H1 (cell line): Measurements from ENCODE around the gene F8. TPM values are rescaled to one million over a fixed set of nuclear protein-coding genes. Genes with fewer than 3 reads are reported as not detected.

Source experiments
- CTCF ChIA-PET: fragments of 300-600 bp; sonication (Branson Sonifier 250); formaldehyde crosslinking; loops from one replicate; lab custom pipeline; 2021; ENCODE audit not compliant: partially characterized antibody; lab: Charles Lee
- POLR2A ChIA-PET: fragments of 300-600 bp; sonication (Branson Sonifier 250); formaldehyde crosslinking; loops from one replicate; lab custom pipeline; 2021; ENCODE audit warnings: inconsistent platforms; ENCODE audit not compliant: partially characterized antibody; lab: Charles Lee
- DNase-seq, 2 experiments: peaks; one replicate each; pipeline versions ENCODE4 v3.0.0 to v3.0.0-alpha.2; 2010 to 2022; ENCODE audit warnings: low spot score in 2 of 2, low read depth in 1 of 2, mixed read lengths in 1 of 2
- FAIRE-seq: peaks from 2 replicates; lab custom pipeline; 2011; peaks lifted over from hg19 to GRCh38; lab: Jason Lieb, UNC
- H2AFZ ChIP-seq: 2 replicates; pipeline ENCODE4 v1.8.1; 2012; ENCODE audit warnings: low read length, inconsistent platforms
- H2AK5ac ChIP-seq: 2 replicates; pipeline ENCODE4 v1.6.1; 2013; ENCODE audit warnings: low read depth, low read length
- H2BK120ac ChIP-seq: replicated peaks from 2 replicates; pipeline ENCODE3; 2013; ENCODE audit warnings: low read depth, low read length, inconsistent platforms
- H2BK12ac ChIP-seq: 2 replicates; pipeline ENCODE4 v1.6.1; 2013; ENCODE audit warnings: low read depth, low read length
- H2BK15ac ChIP-seq: 2 replicates; pipeline ENCODE4 v1.6.1; 2013; ENCODE audit warnings: low read length
- H2BK20ac ChIP-seq: 2 replicates; pipeline ENCODE4 v1.6.1; 2013; ENCODE audit warnings: low read length
- H2BK5ac ChIP-seq: 2 replicates; pipeline ENCODE4 v1.6.1; 2013; ENCODE audit warnings: low read depth, low read length
- H3K14ac ChIP-seq: 2 replicates; pipeline ENCODE4 v1.6.1; 2013; ENCODE audit warnings: inconsistent platforms; ENCODE audit not compliant: insufficient read length
- H3K18ac ChIP-seq: 2 replicates; pipeline ENCODE4 v1.6.1; 2013; ENCODE audit warnings: low read length; ENCODE audit errors: extremely low read depth
- H3K23ac ChIP-seq: 2 replicates; pipeline ENCODE4 v1.6.1; 2013; ENCODE audit warnings: inconsistent platforms; ENCODE audit not compliant: insufficient read length
- H3K23me2 ChIP-seq: 2 replicates; pipeline ENCODE4 v1.6.1; 2013; ENCODE audit warnings: low read depth, low read length
- H3K27ac ChIP-seq: 2 replicates; pipeline ENCODE4 v1.6.1; 2011; ENCODE audit warnings: low read depth, low read length, inconsistent platforms
- H3K27me3 ChIP-seq, 4 experiments: replicated peaks in 1 of 4; 1 replicate in 1 of 4; 2 replicates in 3 of 4; pipeline versions ENCODE4 v1.6.1 to v1.8.1; 2011 to 2013; ENCODE audit warnings: low read length in 3 of 4, mild to moderate bottlenecking in 3 of 4, inconsistent platforms in 2 of 4, mixed read lengths in 2 of 4, moderate library complexity in 1 of 4; ENCODE audit not compliant: control insufficient read depth in 3 of 4, insufficient read depth in 3 of 4; ENCODE audit errors: extremely low read depth in 1 of 4
- H3K36me3 ChIP-seq, 4 experiments: 2 replicates each; pipeline versions ENCODE4 v1.6.1 to v1.8.1; 2011 to 2013; ENCODE audit warnings: mild to moderate bottlenecking in 4 of 4, low read length in 3 of 4, moderate library complexity in 2 of 4, control low read depth in 1 of 4, inconsistent platforms in 1 of 4; ENCODE audit not compliant: insufficient read depth in 4 of 4, control insufficient read depth in 2 of 4
- H3K4ac ChIP-seq: replicated peaks from 2 replicates; pipeline ENCODE3; 2013; ENCODE audit warnings: low read length, low read depth, mixed read lengths, inconsistent platforms; ENCODE audit not compliant: insufficient read length
- H3K4me1 ChIP-seq, 4 experiments: replicated peaks in 1 of 4; 1 replicate in 1 of 4; 2 replicates in 3 of 4; pipeline versions ENCODE4 v1.6.1 to v1.8.1; 2011 to 2013; ENCODE audit warnings: low read length in 3 of 4, inconsistent platforms in 2 of 4, mixed read lengths in 1 of 4; ENCODE audit not compliant: insufficient read depth in 4 of 4, control insufficient read depth in 3 of 4
- H3K4me2 ChIP-seq, 2 experiments: 2 replicates each; pipeline versions ENCODE4 v1.6.1 to v1.8.1; 2011 to 2013; ENCODE audit warnings: low read depth in 2 of 2, low read length in 2 of 2, control low read depth in 1 of 2, inconsistent platforms in 1 of 2, mild to moderate bottlenecking in 1 of 2; ENCODE audit not compliant: insufficient read depth in 1 of 2
- H3K4me3 ChIP-seq, 4 experiments: fragments of 200-600, 300-600 bp in 1 of 4; sonication (generic), shearing (Covaris generic), sonication (Bioruptor Twin) in 1 of 4; 2 replicates each; pipeline versions ENCODE4 v1.5.1 to v1.8.1; 2011 to 2016; ENCODE audit warnings: low read length in 4 of 4, low read depth in 3 of 4, control low read depth in 2 of 4, inconsistent platforms in 2 of 4, mild to moderate bottlenecking in 2 of 4, mixed read lengths in 1 of 4, moderate library complexity in 1 of 4; ENCODE audit not compliant: insufficient read depth in 2 of 4; ENCODE audit errors: extremely low read depth in 1 of 4
- H3K56ac ChIP-seq: replicated peaks from 2 replicates; pipeline ENCODE3; 2013; ENCODE audit warnings: low read depth, mild to moderate bottlenecking, mixed read lengths, low read length, inconsistent platforms; ENCODE audit not compliant: insufficient read length
- H3K79me1 ChIP-seq: 2 replicates; pipeline ENCODE4 v1.6.1; 2013; ENCODE audit warnings: low read depth, low read length, control low read depth
- H3K79me2 ChIP-seq, 2 experiments: 2 replicates each; pipeline versions ENCODE4 v1.6.1 to v1.8.1; 2012 to 2013; ENCODE audit warnings: low read length in 2 of 2, mild to moderate bottlenecking in 2 of 2, inconsistent platforms in 1 of 2; ENCODE audit not compliant: insufficient read depth in 2 of 2, control insufficient read depth in 1 of 2
- H3K9ac ChIP-seq, 4 experiments: replicated peaks in 1 of 4; 1 replicate in 1 of 4; 2 replicates in 3 of 4; pipeline versions ENCODE4 v1.6.1 to v1.8.1; 2011 to 2013; ENCODE audit warnings: low read depth in 3 of 4, low read length in 3 of 4, control low read depth in 2 of 4, mild to moderate bottlenecking in 2 of 4, moderate library complexity in 2 of 4, inconsistent platforms in 1 of 4; ENCODE audit errors: extremely low read depth in 1 of 4
- H3K9me3 ChIP-seq, 2 experiments: 2 replicates each; pipeline versions ENCODE4 v1.6.1 to v1.8.1; 2012 to 2013; ENCODE audit warnings: mild to moderate bottlenecking in 2 of 2, moderate library complexity in 2 of 2, control low read depth in 1 of 2, inconsistent platforms in 1 of 2, low read depth in 1 of 2, low read length in 1 of 2, mixed read lengths in 1 of 2; ENCODE audit not compliant: insufficient read depth in 2 of 2
- H4K20me1 ChIP-seq, 2 experiments: replicated peaks in 1 of 2; 2 replicates each; pipeline versions ENCODE3 to v1.8.1; 2011 to 2013; ENCODE audit warnings: inconsistent platforms in 2 of 2, low read length in 2 of 2, mild to moderate bottlenecking in 1 of 2; ENCODE audit not compliant: insufficient read depth in 2 of 2, control insufficient read depth in 1 of 2
- H4K5ac ChIP-seq: 2 replicates; pipeline ENCODE4 v1.6.1; 2013; ENCODE audit warnings: low read length, low read depth, mixed read lengths, inconsistent platforms; ENCODE audit not compliant: insufficient read length
- H4K8ac ChIP-seq: 2 replicates; pipeline ENCODE4 v1.8.0; 2013; ENCODE audit warnings: mild to moderate bottlenecking, moderate library complexity, low read length, inconsistent platforms; ENCODE audit not compliant: insufficient read depth; ENCODE audit errors: extremely low read depth
- H4K91ac ChIP-seq: replicated peaks from 2 replicates; pipeline ENCODE3; 2013; ENCODE audit warnings: low read length, mixed read lengths, inconsistent platforms; ENCODE audit not compliant: insufficient read length
- BACH1 ChIP-seq: IDR thresholded peaks from 2 replicates; pipeline ENCODE4 v1.6.1; 2012; ENCODE audit warnings: low read length, improper control_type of control experiment
- CREB1 ChIP-seq: IDR thresholded peaks from 2 replicates; pipeline ENCODE4 v1.6.1; 2012; ENCODE audit warnings: inconsistent platforms
- GTF2F1 ChIP-seq: IDR thresholded peaks from 2 replicates; pipeline ENCODE4 v1.6.1; 2012; ENCODE audit warnings: low read depth, low read length, improper control_type of control experiment, borderline replicate concordance
- JUN ChIP-seq: IDR thresholded peaks from 2 replicates; pipeline ENCODE4 v1.6.1; 2011; ENCODE audit warnings: low read depth, mild to moderate bottlenecking, improper control_type of control experiment, low read length
- NANOG ChIP-seq: IDR thresholded peaks from 2 replicates; pipeline ENCODE4 v1.6.1; 2011; ENCODE audit warnings: low read length, low read depth, mild to moderate bottlenecking, inconsistent platforms; ENCODE audit not compliant: insufficient read depth, poor library complexity, severe bottlenecking
- POLR2AphosphoS5 ChIP-seq: IDR thresholded peaks from 2 replicates; pipeline ENCODE4 v1.6.1; 2011; ENCODE audit warnings: low read depth, low read length
- SIN3A ChIP-seq, 2 experiments: IDR thresholded peaks in 1 of 2; conservative IDR thresholded peaks in 1 of 2; 2 replicates each; pipeline ENCODE4 v1.6.1; 2011 to 2012; ENCODE audit warnings: low read length in 2 of 2, improper control_type of control experiment in 1 of 2, low read depth in 1 of 2, mild to moderate bottlenecking in 1 of 2
- ZNF274 ChIP-seq: IDR thresholded peaks from 2 replicates; pipeline ENCODE4 v1.7.0; 2012; ENCODE audit warnings: low read length, borderline replicate concordance; ENCODE audit errors: extremely low read depth
- WGBS, 2 experiments: shearing (Covaris generic) in 1 of 2; methylation state at CpG; one replicate each; pipeline versions ENCODE4 v1.1.6 to v1.1.7; 2013 to 2015; ENCODE audit warnings: low lambda C conversion rate in 2 of 2, mixed read lengths in 2 of 2, inconsistent platforms in 1 of 2, low coverage in 1 of 2, missing lambda C conversion rate in 1 of 2; ENCODE audit not compliant: insufficient replicate concordance in 2 of 2, insufficient coverage in 1 of 2, insufficient read length in 1 of 2; ENCODE audit errors: extremely low coverage in 1 of 2, missing lambda C conversion rate in 1 of 2; 5-methylcytosine and 5-hydroxymethylcytosine counted together
- polyA plus RNA-seq, 7 experiments: library from polyadenylated mRNA; depleted of rRNA in 3 of 7; stranded (reverse) in 5 of 7; unstranded in 2 of 7; fragments of >200 nt in 5 of 7; fragments of 200-250 nt in 2 of 7; gene quantifications; 1 replicate in 5 of 7; 2 replicates in 1 of 7; 4 replicates in 1 of 7; pipeline versions ENCODE4 v1.2.1 to v1.2.3, GENCODE V29; 2011 to 2013; ENCODE audit warnings: missing spikeins in 2 of 7, mixed read lengths in 2 of 7
- total RNA-seq: library from RNA; stranded (reverse); fragmentation: NEBNext Ultra II Directional; extraction: Animal tissue kit (Norgen Biotek cat#: 25700); gene quantifications from 2 replicates; pipeline ENCODE4 v1.2.1, GENCODE V29; 2021
- TF ChIP-seq, protein P1 (sequence below): IDR thresholded peaks from 2 replicates; pipeline ENCODE4 v1.6.1; 2011; ENCODE audit warnings: low read depth, mild to moderate bottlenecking, low read length; ENCODE audit not compliant: insufficient read depth
- TF ChIP-seq, protein P2 (sequence below): IDR thresholded peaks from 2 replicates; pipeline ENCODE4 v1.6.1; 2012; ENCODE audit warnings: inconsistent platforms

Gene F8
- total and polyA plus RNA-seq, 2 of the 8 experiments (the other 6 are each of a cell fraction or from before 2014, with no cell fraction given) = 1.1 to 2.6 TPM

DNA sequence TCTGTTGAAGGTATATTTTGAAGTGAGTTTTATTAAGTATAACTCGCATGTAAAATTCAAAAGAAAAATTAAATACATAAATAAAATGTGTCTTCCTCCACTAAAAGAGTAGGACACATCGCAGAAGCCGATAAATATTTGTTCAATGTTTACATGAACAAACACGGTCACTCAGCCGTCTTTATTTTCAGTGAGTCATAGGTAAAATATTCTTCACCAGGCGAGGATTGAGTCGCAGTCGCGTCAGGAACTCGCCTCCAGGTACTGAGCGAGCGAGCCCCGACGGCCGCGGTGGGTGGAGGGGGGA, 3.9 kb upstream of the F8 start:
- no peak overlapping the region for H3K23ac ChIP-seq
- ChIA-PET POLR2A (interaction anchor here (1.0 kb wide), 1 partner anchor 9 kb away, joined by 7 read pairs; no protein-coding TSS in a partner anchor), CTCF (interaction anchor here (1.0 kb wide), 1 partner anchor 62 kb away, joined by 5 read pairs; no protein-coding TSS in a partner anchor)
- H2AK5ac ChIP-seq = no peak overlapping the region
- H3K4ac ChIP-seq = no peak overlapping the region
- H2BK12ac ChIP-seq = no peak overlapping the region
- peaks cover 0 to 3% (median under 1%) of the 10 kb centered on the region in 4 experiments; a peak in 2 of 7 replicates for H3K4me1 ChIP-seq
- H2AFZ ChIP-seq = no peak overlapping the region; the same call in 1 of the 2 replicates
- 5% methylated on average over 7 of the region's 16 CpGs; no CpG with 5 or more reads in 1 of the 2 experiments for WGBS, 2 experiments
- no peaks in the 10 kb centered on the region for H3K9me3 ChIP-seq
- no peak overlapping the region for H3K56ac ChIP-seq
- H3K14ac ChIP-seq = no peak overlapping the region
- peaks cover 0 to 22% of the 10 kb centered on the region in 2 experiments; a peak in 2 of 4 replicates for H3K79me2 ChIP-seq
- no peaks in the 10 kb centered on the region for H3K27me3 ChIP-seq
- peaks cover 3% of the 10 kb centered on the region; the same call in 1 of the 2 replicates for H3K23me2 ChIP-seq
- H3K4me2 ChIP-seq = peak overlapping the region; percentile 49
- H3K4me3 ChIP-seq = peak overlapping the region; percentile 46 to 90 (median 82)
- H3K36me3 ChIP-seq = no peaks in the 10 kb centered on the region
- H2BK15ac ChIP-seq = no peak overlapping the region
- DNase-seq = no peak
- peak overlapping the region in 3 of 4 experiments; percentile 12 to 64 (median 48); a peak in 4 of 7 replicates for H3K9ac ChIP-seq
- H3K79me1 ChIP-seq = no peaks in the 10 kb centered on the region
- H3K18ac ChIP-seq = no peak overlapping the region
- H4K20me1 ChIP-seq = no peaks in the 10 kb centered on the region
- H2BK5ac ChIP-seq = no peak overlapping the region
- H2BK120ac ChIP-seq = no peak overlapping the region
- H4K5ac ChIP-seq = peak overlapping the region; percentile 76
- H3K27ac ChIP-seq = no peak overlapping the region
- no peak overlapping the region for H4K8ac ChIP-seq
- no peak overlapping the region for H2BK20ac ChIP-seq
- TF ChIP-seq SIN3A (conservative IDR thresholded peaks at IDR 0.05 in 1 of 2, IDR thresholded peaks at IDR 0.05 in 1 of 2; ENCODE audit: low read depth in 1 of 2, low read length in 2 of 2) (no peak), GTF2F1 (no peak), CREB1 (no peak), POLR2AphosphoS5 (no peak), JUN (no peak), NANOG (no peak), ZNF274 (no peak), BACH1 (no peak)
- TF ChIP-seq, protein P1, sequence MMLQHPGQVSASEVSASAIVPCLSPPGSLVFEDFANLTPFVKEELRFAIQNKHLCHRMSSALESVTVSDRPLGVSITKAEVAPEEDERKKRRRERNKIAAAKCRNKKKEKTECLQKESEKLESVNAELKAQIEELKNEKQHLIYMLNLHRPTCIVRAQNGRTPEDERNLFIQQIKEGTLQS = no peak
- TF ChIP-seq, protein P2, sequence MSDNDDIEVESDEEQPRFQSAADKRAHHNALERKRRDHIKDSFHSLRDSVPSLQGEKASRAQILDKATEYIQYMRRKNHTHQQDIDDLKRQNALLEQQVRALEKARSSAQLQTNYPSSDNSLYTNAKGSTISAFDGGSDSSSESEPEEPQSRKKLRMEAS = no peak
- no peak for FAIRE-seq
- no peak overlapping the region for H4K91ac ChIP-seq
